Lung (tissue), 12 donors: ENCODE data around the gene JAK1. TPM values are rescaled to one million over a fixed set of nuclear protein-coding genes. Genes with fewer than 3 reads are reported as not detected.

Experiments used
- ATAC-seq: fragments of 200-7000 bp; cut with Tn5 transposase; one replicate; pipeline ENCODE4 v1.9.1; 2020; ENCODE audit warnings: moderate number of reproducible peaks; ENCODE audit not compliant: insufficient read depth, low FRiP score
- DNase-seq, 3 donors: peaks; one replicate each; pipeline ENCODE4 v3.0.0-alpha.2; 2013 to 2017
- H3K27ac ChIP-seq, 2 donors: one replicate each; pipeline ENCODE4 v1.5.1; 2013; ENCODE audit warnings: mild to moderate bottlenecking in 2 of 2, moderate library complexity in 2 of 2, control low read depth in 1 of 2, inconsistent platforms in 1 of 2, low read depth in 1 of 2, low read length in 1 of 2
- H3K27me3 ChIP-seq, 3 donors: one replicate each; pipeline ENCODE4 v1.5.1; 2013; ENCODE audit warnings: low read length in 2 of 3; ENCODE audit not compliant: control insufficient read depth in 3 of 3, insufficient read depth in 3 of 3
- H3K36me3 ChIP-seq, 4 donors: one replicate each; pipeline ENCODE4 v1.5.1; 2013; ENCODE audit warnings: low read length in 4 of 4, mild to moderate bottlenecking in 1 of 4, moderate library complexity in 1 of 4; ENCODE audit not compliant: control insufficient read depth in 4 of 4, insufficient read depth in 4 of 4
- H3K4me1 ChIP-seq, 5 donors: one replicate each; pipeline ENCODE4 v1.5.1; 2013; ENCODE audit warnings: low read length in 5 of 5, mild to moderate bottlenecking in 2 of 5, moderate library complexity in 1 of 5; ENCODE audit not compliant: control insufficient read depth in 5 of 5, insufficient read depth in 5 of 5
- H3K4me3 ChIP-seq: one replicate; pipeline ENCODE4 v1.5.1; 2013; ENCODE audit warnings: mild to moderate bottlenecking, control low read depth, moderate library complexity
- H3K9ac ChIP-seq, 2 donors: one replicate each; pipeline ENCODE4 v1.5.1; 2013; ENCODE audit warnings: low read length in 2 of 2, control low read depth in 1 of 2; ENCODE audit not compliant: insufficient read depth in 1 of 2
- H3K9me3 ChIP-seq, 4 donors: one replicate each; pipeline ENCODE4 v1.5.1; 2013; ENCODE audit warnings: low read length in 3 of 4, mild to moderate bottlenecking in 1 of 4, moderate library complexity in 1 of 4; ENCODE audit not compliant: control insufficient read depth in 4 of 4, insufficient read depth in 3 of 4
- WGBS, 2 donors: extraction: QIAGEN DNeasy Blood & Tissue Kit; methylation state at CpG; one replicate each; pipeline ENCODE4 v1.1.7; 2013; 5-methylcytosine and 5-hydroxymethylcytosine counted together
- polyA plus RNA-seq, 2 donors: library from polyadenylated mRNA; stranded (reverse); fragments of 200-250 nt; gene quantifications; one replicate each; pipeline ENCODE4 v1.2.1, GENCODE V29; 2013
- total RNA-seq, 2 donors: library from RNA; depleted of rRNA in 1 of 2; stranded (reverse); fragments of >200 nt in 1 of 2; gene quantifications; one replicate each; pipeline ENCODE4 v1.2.1, GENCODE V29; 2014 to 2021
- TF ChIP-seq, protein P1 (sequence below): IDR thresholded peaks from 2 replicates; pipeline ENCODE4 v1.5.1; 2012; ENCODE audit warnings: mild to moderate bottlenecking; ENCODE audit errors: control extremely low read depth, extremely low read depth
- donor health status: control.
- donor health status: control.
- donor health status: Bipolar disorder and iron deficiency.
- donor health status: healthy.
- donor health status: DM: yes; HTN: yes; CAD: no.

JAK1 gene
- total and polyA plus RNA-seq, 4 donors = 26.7 to 162 (median 116) TPM

DNA sequence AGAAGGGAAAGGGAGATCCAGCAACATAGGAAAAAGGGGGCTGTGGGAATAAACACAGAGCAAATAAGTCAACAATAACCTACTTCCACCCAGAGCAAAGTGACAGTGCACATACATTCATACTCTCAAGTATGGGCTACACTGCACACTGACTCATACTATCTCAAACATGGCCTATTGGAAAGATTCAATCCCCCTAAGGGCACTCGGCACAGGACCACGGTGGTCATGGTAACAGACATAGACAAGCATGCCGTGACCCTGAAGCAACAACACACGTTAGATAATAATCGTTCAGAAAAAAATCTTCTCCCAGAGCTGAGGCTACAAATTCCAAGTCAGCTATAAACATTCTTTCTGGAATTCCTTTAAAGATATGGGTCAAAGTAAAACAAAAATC is 16.8 kb upstream of the JAK1 start:
- H3K36me3 ChIP-seq = peaks cover 0 to 6% (median 1%) of the 10 kb centered on the region in 4 donors
- 60 to 79% methylated on average over 5 of the region's 5 CpGs for WGBS, 2 donors
- H3K27ac ChIP-seq = no peak overlapping the region
- peaks cover 0 to 6% (median 0%) of the 10 kb centered on the region in 5 donors for H3K4me1 ChIP-seq
- DNase-seq = peak in 1 of 3 donors; percentile 31
- no peaks in the 10 kb centered on the region for H3K27me3 ChIP-seq
- peaks cover 0 to 1% (median 0%) of the 10 kb centered on the region in 4 donors for H3K9me3 ChIP-seq
- H3K9ac ChIP-seq = no peak overlapping the region
- H3K4me3 ChIP-seq = no peak overlapping the region
- no peak for ATAC-seq
- TF ChIP-seq, protein P1, sequence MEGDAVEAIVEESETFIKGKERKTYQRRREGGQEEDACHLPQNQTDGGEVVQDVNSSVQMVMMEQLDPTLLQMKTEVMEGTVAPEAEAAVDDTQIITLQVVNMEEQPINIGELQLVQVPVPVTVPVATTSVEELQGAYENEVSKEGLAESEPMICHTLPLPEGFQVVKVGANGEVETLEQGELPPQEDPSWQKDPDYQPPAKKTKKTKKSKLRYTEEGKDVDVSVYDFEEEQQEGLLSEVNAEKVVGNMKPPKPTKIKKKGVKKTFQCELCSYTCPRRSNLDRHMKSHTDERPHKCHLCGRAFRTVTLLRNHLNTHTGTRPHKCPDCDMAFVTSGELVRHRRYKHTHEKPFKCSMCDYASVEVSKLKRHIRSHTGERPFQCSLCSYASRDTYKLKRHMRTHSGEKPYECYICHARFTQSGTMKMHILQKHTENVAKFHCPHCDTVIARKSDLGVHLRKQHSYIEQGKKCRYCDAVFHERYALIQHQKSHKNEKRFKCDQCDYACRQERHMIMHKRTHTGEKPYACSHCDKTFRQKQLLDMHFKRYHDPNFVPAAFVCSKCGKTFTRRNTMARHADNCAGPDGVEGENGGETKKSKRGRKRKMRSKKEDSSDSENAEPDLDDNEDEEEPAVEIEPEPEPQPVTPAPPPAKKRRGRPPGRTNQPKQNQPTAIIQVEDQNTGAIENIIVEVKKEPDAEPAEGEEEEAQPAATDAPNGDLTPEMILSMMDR = no peak

DNA sequence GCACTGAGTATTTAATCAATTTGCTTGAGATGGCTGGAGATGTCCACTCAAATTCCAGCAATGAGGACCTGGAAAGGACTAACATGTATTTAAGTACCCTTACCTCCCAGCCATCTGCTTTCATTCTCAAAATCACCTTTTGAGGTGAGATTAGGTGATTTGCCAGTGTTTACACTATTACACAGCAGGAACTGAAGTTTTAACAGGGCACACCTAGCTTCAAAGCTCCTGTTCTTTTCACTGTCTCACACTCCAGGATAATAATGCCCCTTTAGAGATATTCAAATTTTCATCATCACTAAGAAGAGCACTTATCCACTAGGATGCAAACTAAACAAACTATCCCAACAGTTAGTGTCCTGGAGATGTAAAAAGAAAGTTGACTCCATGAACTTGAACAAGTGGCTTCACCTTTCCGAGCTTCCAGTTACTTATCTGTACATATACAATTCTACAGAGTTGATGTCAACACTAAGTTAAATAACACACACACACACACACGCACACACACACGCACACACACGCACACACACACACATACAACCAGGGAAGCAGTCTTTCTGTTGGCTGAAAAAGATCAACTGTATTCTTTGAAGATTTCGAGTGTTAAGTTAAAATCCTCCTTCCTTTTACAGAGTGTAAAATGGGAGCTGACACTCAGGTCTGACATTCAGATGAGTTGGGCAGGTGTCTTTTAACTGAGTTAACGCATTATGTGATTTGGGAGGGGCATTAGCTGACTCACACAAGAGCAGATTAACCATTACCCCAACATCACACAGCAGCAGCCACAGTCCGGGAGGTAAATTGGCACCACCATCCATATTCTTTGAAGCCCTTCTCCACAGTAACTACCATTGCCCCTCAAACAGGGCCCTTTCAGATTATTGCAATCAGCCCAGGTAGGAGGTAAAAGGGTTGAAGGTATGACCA is 15.5 kb upstream of the JAK1 start:
- Histone ChIP-seq H3K27ac (no peak overlapping the region), H3K27me3 (no peaks in the 10 kb centered on the region), H3K9me3 (peaks cover 0 to 1% (median 0%) of the 10 kb centered on the region in 4 donors), H3K9ac (no peak overlapping the region), H3K4me3 (no peak overlapping the region), H3K4me1 (peaks cover 0 to 6% (median 0%) of the 10 kb centered on the region in 5 donors), H3K36me3 (peaks cover 0 to 8% (median 0%) of the 10 kb centered on the region in 4 donors)
- TF ChIP-seq, protein P1 = no peak
- ATAC-seq = no peak
- DNase-seq = peak in 1 of 3 donors; percentile 22
- WGBS, 2 donors = 65 to 70% methylated on average over 7 of the region's 7 CpGs

DNA sequence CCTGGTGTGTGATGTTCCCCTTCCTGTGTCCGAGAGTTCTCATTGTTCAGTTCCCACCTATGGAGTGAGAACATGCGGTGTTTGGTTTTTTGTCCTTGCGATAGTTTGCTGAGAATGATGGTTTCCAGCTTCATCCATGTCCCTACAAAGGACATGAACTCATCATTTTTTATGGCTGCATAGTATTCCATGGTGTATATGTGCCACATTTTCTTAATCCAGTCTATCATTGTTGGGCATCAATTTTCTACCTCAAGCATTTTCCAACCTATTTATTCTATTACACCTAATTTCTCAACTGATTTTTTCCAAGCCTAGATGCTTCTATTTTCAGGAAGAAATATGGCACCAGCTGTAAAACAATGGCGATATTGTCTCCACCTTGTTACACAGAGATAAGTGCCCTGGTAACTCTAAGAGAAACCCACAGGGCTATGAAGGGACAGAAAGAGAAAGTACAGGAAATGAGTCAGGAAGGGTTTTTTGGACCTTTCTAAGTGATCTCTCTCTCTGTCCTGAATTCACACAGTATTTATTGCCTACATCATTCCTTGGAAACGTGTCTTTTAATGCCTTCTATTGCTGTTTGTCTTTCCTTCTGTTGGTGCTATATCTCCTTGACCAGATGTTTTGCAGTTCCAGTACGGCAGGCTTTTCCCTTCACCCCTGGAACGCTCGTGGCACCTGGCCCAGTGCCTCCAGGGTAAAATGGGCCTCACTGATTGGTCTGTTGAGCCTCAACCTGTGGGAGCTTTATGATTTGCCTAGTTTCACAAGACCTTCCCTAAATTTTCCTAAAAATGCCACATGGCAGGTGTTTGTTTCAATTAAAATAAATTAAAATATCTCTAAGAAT is 14.6 kb upstream of the JAK1 start:
- TF ChIP-seq, protein P1 = no peak
- Histone ChIP-seq H3K9ac (no peak overlapping the region), H3K36me3 (peaks cover 0 to 8% (median under 1%) of the 10 kb centered on the region in 4 donors), H3K27ac (no peak overlapping the region), H3K9me3 (peaks cover 0 to 1% (median 0%) of the 10 kb centered on the region in 4 donors), H3K4me3 (no peak overlapping the region), H3K4me1 (peaks cover 0 to 6% (median 0%) of the 10 kb centered on the region in 5 donors), H3K27me3 (no peaks in the 10 kb centered on the region)
- WGBS, 2 donors = 75 to 80% methylated on average over 8 of the region's 8 CpGs
- DNase-seq (no peak), ATAC-seq (no peak)
